HG02571 (cell line): ENCODE results near the gene RPS6KB1.
"Not testable (repeated sequence)": the region's sequence is repeated elsewhere in the genome, so short reads cannot be mapped to it uniquely, and the experiment has no call there.

Source experiments
- ATAC-seq: cut with Tn5 transposase; IDR thresholded peaks from one replicate; pipeline ENCODE4 v1.9.1; 2021; ENCODE audit warnings: mild to moderate bottlenecking, moderate library complexity; ENCODE audit not compliant: unreplicated experiment

The RPS6KB1 gene

GRCh38 chr17:59892924-59893675 lies at the start of gene RPS6KB1, which contains the start of gene TUBD1:
RPS6KB1 (plus strand) TSS chr17:59893121; CDS start chr17:59893185, 64 bp downstream.
TUBD1 (minus strand) TSS chr17:59892943; CDS start chr17:59891002, 1,941 bp downstream.
- peak; percentile 79 for ATAC-seq

GRCh38 chr17:59844884-59845594 lies 47.9 kb upstream of the RPS6KB1 start:
- ATAC-seq = no peak

- ATAC-seq = no peak
These were observed 47.1 kb upstream of the RPS6KB1 start for GRCh38 chr17:59845595-59846393.

GRCh38 chr17:59846394-59847165 lies 46.3 kb upstream of the RPS6KB1 start:
- ATAC-seq = no peak

GRCh38 chr17:59848385-59848668 lies 44.6 kb upstream of the RPS6KB1 start:
- no peak for ATAC-seq

GRCh38 chr17:59848778-59849177 lies 44.1 kb upstream of the RPS6KB1 start:
- ATAC-seq = peak; percentile 49

- ATAC-seq = not testable (repeated sequence)
These were observed 42.6 kb upstream of the RPS6KB1 start for GRCh38 chr17:59850311-59850710.

- no peak for ATAC-seq
These were observed 41.2 kb upstream of the RPS6KB1 start for GRCh38 chr17:59851439-59852375.

GRCh38 chr17:59852847-59853167 lies 40.1 kb upstream of the RPS6KB1 start:
- ATAC-seq = not testable (repeated sequence)

- no peak for ATAC-seq
These were observed 39.6 kb upstream of the RPS6KB1 start for GRCh38 chr17:59853168-59853918.

- ATAC-seq = not testable (repeated sequence)
These were observed 38.8 kb upstream of the RPS6KB1 start for GRCh38 chr17:59853919-59854729.

- no peak for ATAC-seq
These were observed 35.8 kb upstream of the RPS6KB1 start for GRCh38 chr17:59856859-59857794.

- ATAC-seq = no peak
These were observed 34.6 kb upstream of the RPS6KB1 start for GRCh38 chr17:59858167-59858816.

- no peak for ATAC-seq
These were observed 34.0 kb upstream of the RPS6KB1 start for GRCh38 chr17:59858932-59859331.

GRCh38 chr17:59859444-59860025 lies 33.4 kb upstream of the RPS6KB1 start:
- ATAC-seq = no peak

GRCh38 chr17:59863616-59864015 lies 29.3 kb upstream of the RPS6KB1 start:
- no peak for ATAC-seq

GRCh38 chr17:59869941-59870218 lies 23.0 kb upstream of the RPS6KB1 start:
- ATAC-seq = no peak
